Measurements from ENCODE around the gene HHLA2.

The HHLA2 gene

DNA sequence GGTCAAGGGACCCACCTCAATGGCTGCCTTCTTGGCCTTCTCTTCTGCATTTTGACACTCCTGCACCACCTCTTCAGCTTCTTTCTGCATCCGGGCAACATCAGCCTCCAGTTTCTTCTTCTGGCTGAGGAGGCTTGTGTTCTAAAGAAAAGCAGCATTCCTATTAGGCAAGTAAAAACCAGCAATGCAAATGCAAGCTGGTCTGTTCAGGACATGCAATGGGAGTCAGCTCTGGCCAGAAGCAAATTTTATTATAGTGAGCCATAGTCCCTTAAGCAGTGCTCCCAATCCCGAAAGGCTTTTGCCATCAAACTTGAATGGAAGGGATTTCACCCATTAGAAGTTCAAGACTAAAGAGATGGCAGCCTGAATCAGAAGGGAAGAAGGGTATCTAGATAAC is 97.7 kb downstream of the HHLA2 start:
- TF ChIP-seq EGR1 (IDR thresholded peaks at IDR 0.05) (no peak), CEBPB (IDR thresholded peaks at IDR 0.05) (no peak), TCF12 (IDR thresholded peaks at IDR 0.05; ENCODE audit: low read depth) (no peak), CREB1 (IDR thresholded peaks at IDR 0.05; ENCODE audit: low read depth) (no peak), YY1 (IDR thresholded peaks at IDR 0.05; ENCODE audit: low read depth) (no peak)

DNA sequence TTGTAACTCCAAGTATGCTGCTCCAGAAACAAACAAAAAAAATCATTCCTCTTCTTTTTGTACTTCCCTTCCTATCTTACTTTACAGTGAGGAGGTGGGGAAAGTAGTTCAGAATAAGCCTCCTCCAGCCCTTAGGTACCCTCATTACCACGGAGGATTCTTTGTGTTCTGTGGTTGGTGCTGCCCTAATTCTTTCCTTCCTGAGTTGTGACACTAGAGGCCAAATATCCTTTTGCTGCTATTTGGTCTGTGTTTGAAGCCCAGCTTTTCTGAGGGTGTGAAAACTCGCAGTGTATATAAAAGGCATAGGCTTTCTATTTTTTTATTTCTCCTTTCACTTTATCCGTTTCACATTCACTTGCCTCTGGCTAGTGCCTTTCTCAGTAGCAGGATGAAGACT is 98.2 kb downstream of the HHLA2 start:
- TF ChIP-seq YY1 (IDR thresholded peaks at IDR 0.05; ENCODE audit: low read depth) (no peak), TAF1 (IDR thresholded peaks at IDR 0.05; ENCODE audit: low read depth) (no peak), NFIC (IDR thresholded peaks at IDR 0.05) (no peak), TEAD4 (IDR thresholded peaks at IDR 0.05) (no peak), FOXM1 (IDR thresholded peaks at IDR 0.05; ENCODE audit: borderline replicate concordance, low read depth) (no peak), ZBTB7A (IDR thresholded peaks at IDR 0.05; ENCODE audit: low read depth) (no peak), RAD21 (IDR thresholded peaks at IDR 0.05; ENCODE audit: low read depth) (no peak), EGR1 (IDR thresholded peaks at IDR 0.05) (no peak), CEBPB (IDR thresholded peaks at IDR 0.05) (no peak), EP300 (IDR thresholded peaks at IDR 0.05; ENCODE audit: borderline replicate concordance) (no peak), TCF12 (IDR thresholded peaks at IDR 0.05; ENCODE audit: low read depth) (no peak), CREB1 (IDR thresholded peaks at IDR 0.05; ENCODE audit: low read depth) (no peak)
- TF ChIP-seq, protein P1, sequence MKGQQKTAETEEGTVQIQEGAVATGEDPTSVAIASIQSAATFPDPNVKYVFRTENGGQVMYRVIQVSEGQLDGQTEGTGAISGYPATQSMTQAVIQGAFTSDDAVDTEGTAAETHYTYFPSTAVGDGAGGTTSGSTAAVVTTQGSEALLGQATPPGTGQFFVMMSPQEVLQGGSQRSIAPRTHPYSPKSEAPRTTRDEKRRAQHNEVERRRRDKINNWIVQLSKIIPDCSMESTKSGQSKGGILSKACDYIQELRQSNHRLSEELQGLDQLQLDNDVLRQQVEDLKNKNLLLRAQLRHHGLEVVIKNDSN (IDR thresholded peaks at IDR 0.05), result no peak
- TF ChIP-seq, protein P2, sequence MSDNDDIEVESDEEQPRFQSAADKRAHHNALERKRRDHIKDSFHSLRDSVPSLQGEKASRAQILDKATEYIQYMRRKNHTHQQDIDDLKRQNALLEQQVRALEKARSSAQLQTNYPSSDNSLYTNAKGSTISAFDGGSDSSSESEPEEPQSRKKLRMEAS (IDR thresholded peaks at IDR 0.05), result no peak
- TF ChIP-seq, protein P3, sequence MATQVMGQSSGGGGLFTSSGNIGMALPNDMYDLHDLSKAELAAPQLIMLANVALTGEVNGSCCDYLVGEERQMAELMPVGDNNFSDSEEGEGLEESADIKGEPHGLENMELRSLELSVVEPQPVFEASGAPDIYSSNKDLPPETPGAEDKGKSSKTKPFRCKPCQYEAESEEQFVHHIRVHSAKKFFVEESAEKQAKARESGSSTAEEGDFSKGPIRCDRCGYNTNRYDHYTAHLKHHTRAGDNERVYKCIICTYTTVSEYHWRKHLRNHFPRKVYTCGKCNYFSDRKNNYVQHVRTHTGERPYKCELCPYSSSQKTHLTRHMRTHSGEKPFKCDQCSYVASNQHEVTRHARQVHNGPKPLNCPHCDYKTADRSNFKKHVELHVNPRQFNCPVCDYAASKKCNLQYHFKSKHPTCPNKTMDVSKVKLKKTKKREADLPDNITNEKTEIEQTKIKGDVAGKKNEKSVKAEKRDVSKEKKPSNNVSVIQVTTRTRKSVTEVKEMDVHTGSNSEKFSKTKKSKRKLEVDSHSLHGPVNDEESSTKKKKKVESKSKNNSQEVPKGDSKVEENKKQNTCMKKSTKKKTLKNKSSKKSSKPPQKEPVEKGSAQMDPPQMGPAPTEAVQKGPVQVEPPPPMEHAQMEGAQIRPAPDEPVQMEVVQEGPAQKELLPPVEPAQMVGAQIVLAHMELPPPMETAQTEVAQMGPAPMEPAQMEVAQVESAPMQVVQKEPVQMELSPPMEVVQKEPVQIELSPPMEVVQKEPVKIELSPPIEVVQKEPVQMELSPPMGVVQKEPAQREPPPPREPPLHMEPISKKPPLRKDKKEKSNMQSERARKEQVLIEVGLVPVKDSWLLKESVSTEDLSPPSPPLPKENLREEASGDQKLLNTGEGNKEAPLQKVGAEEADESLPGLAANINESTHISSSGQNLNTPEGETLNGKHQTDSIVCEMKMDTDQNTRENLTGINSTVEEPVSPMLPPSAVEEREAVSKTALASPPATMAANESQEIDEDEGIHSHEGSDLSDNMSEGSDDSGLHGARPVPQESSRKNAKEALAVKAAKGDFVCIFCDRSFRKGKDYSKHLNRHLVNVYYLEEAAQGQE (IDR thresholded peaks at IDR 0.05; ENCODE audit: low read depth), result no peak

DNA sequence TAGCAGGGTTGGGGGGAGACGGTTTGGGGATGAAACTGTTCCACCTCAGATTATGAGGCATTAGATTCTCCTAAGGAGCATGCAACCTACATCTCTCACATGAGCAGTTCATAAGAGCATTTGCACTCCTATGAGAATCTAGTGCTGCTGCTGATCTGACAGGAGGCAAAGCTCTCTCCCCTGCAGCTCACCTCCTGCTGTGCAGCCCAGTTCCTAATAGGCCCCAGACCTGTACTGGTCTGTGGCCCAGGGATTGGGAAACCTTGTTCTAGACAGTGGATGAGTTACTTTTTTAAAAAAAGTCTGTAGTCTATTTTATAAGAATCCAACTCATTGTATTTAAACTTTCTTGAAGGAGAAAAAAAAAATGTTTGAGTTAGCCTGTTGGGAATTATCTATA is 100.0 kb downstream of the HHLA2 start:
- TF ChIP-seq NFIC (IDR thresholded peaks at IDR 0.05) (no peak), CREB1 (IDR thresholded peaks at IDR 0.05; ENCODE audit: low read depth) (no peak)

DNA sequence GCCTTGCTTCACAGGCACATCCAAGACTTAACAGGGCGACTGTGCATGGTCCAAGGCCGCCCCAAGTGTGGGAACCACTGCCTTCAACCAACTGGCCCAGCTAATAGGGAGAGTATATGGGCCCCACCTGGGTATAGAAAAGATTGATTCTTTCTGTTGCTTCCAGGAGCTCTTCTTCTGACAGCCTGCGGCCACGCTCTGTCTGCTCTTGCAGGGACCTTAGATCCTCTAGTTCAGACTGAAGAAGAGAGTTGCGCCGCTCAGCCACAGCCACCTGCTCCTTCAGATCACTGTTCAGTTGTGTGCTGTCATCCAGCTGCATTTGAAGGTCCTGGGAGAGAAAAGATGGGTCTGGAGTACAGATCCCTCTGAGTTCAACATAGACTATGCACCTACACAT is 102.2 kb downstream of the HHLA2 start:
- TF ChIP-seq, protein P1 (IDR thresholded peaks at IDR 0.05), result no peak
- TF ChIP-seq RAD21 (IDR thresholded peaks at IDR 0.05; ENCODE audit: low read depth), result no peak
- TF ChIP-seq TCF12 (IDR thresholded peaks at IDR 0.05; ENCODE audit: low read depth), result no peak
- no peak for TF ChIP-seq EP300 (IDR thresholded peaks at IDR 0.05; ENCODE audit: borderline replicate concordance)
- TF ChIP-seq NFIC (IDR thresholded peaks at IDR 0.05), result no peak
- no peak for TF ChIP-seq CEBPB (IDR thresholded peaks at IDR 0.05)
- TF ChIP-seq, protein P2 (IDR thresholded peaks at IDR 0.05), result no peak
- no peak for TF ChIP-seq ZBTB7A (IDR thresholded peaks at IDR 0.05; ENCODE audit: low read depth)
- TF ChIP-seq FOXM1 (IDR thresholded peaks at IDR 0.05; ENCODE audit: borderline replicate concordance, low read depth), result no peak

DNA sequence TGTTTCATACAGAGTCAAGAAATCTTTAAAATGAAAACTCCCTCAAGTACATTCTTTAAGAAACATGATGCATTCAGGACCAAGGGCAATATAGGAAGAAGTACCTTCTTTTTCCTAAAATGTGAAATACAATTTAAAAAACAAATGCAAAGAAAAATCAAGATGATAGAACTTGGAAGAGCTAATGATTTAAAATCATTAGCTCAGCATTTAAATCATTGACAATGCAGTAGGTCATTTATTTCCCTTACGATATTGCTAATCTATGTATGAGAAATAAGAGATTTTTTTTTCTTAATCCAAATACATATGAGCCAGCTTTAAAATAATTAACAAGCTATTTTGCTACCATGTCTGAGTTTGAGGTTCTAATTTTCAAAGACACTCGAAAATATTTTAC is 105.5 kb downstream of the HHLA2 start:
- TF ChIP-seq RAD21 (IDR thresholded peaks at IDR 0.05; ENCODE audit: low read depth), result no peak
- TF ChIP-seq, protein P2 (IDR thresholded peaks at IDR 0.05), result no peak

DNA sequence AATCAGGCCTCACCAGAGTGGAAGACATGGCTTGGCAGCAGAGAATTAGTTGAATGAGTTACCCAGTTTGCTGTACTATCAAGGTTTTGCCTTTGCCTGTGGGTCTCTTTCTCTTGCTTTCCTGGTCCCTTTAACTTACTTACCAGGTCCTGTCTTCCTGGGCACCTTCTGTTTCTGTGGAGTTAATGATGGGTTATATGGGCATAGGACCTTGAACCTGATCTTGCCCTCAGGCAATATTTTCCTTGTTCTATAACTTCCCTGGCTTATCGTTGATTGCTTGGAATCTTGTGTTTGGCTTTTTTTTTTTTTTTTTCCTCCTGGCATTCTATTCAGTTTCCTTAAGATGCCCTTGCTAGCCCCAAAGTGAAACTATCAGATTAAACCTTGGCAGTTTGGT is 106.8 kb downstream of the HHLA2 start:
- TF ChIP-seq CEBPB (IDR thresholded peaks at IDR 0.05), result no peak

DNA sequence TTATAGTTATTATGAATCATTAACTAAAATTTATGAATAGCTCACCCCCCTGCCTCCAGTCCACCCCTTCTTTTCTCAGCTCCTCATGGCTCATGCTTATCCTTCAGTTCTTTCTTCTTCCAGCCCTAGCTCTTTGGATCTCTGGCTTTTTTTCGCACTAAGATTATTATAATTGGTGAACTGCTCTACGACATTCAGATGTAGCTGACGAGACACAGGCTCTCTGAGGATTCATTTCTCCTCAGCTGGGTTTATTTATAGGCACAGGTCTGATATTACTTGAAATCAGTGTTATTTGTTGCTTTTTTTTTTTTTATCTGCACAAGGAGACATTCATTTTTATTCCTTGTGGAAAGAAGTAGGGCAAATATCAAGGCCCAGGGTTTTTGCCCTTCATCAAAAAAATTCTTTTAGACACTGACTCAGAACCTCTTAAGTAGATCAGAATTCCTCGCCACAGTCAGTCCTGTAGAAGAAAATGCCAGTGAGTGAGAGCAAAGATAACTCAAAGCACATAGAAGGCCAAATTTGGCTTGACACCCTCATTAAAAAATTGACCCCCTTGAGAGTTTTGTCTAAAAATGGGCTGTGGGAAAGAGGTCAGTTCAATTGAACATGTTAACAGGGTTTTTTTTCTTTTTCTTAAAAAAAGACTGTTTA is 107.5 kb downstream of the HHLA2 start:
- no peak for TF ChIP-seq RAD21 (IDR thresholded peaks at IDR 0.05; ENCODE audit: low read depth)
- TF ChIP-seq ZBTB7A (IDR thresholded peaks at IDR 0.05; ENCODE audit: low read depth), result no peak
- TF ChIP-seq CREB1 (IDR thresholded peaks at IDR 0.05; ENCODE audit: low read depth), result no peak
- TF ChIP-seq TAF1 (IDR thresholded peaks at IDR 0.05; ENCODE audit: low read depth), result no peak
- TF ChIP-seq EP300 (IDR thresholded peaks at IDR 0.05; ENCODE audit: borderline replicate concordance), result no peak
- TF ChIP-seq CEBPB (IDR thresholded peaks at IDR 0.05), result no peak
- TF ChIP-seq, protein P2 (IDR thresholded peaks at IDR 0.05), result no peak
- TF ChIP-seq TCF12 (IDR thresholded peaks at IDR 0.05; ENCODE audit: low read depth), result no peak
- TF ChIP-seq NFIC (IDR thresholded peaks at IDR 0.05), result no peak
- TF ChIP-seq YY1 (IDR thresholded peaks at IDR 0.05; ENCODE audit: low read depth), result no peak
- TF ChIP-seq, protein P3 (IDR thresholded peaks at IDR 0.05; ENCODE audit: low read depth), result no peak
